GM21529 (cell line): Measurements from ENCODE around the gene FILIP1L.
"Not testable (repeated sequence)": the region's sequence is repeated elsewhere in the genome, so short reads cannot be mapped to it uniquely, and the experiment has no call there.

Experiments
- ATAC-seq: cut with Tn5 transposase; IDR thresholded peaks from one replicate; pipeline ENCODE4 v1.9.1; 2021; ENCODE audit not compliant: unreplicated experiment

The FILIP1L gene

DNA sequence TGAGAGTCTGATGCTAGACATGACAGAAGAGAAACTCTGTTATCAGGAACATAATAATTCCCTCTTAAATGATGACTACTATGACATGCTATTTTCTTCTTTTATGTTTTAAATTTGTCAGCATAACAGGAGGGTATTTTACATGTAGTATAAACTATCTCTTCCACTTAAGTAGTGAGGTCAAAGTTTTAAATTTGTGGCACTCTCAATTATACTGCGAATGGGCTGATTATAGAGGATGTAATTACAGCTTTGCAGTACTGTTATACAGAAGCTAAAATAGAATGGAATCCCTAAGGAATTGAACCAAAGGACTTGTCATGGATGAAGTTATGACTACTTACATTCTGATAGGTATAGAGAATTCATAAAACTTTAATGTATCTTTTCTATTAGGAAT, 262.3 kb downstream of the FILIP1L start:
- ATAC-seq, result no peak

GRCh38 chr3:99850608-99851007, 263.7 kb downstream of the FILIP1L start:
- ATAC-seq, result no peak

DNA sequence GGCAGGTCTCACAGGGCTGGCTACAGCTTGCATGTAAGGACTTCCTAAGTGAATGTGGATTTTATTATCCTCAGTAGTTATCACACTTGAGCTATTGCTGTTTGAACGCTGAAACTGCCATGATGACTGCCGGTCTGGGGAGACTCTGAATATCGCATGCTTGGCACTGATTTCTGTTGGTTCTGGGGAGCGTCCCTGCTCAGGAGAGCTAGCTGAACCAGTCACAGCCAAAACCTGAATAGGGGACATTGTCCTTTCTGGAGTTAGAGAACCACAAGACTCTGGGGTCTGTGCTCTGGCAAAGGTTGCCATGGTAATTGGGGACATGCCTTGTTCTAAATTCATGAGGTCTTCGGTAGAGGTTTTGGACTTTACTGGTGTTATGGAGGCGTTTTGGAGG, 265.9 kb downstream of the FILIP1L start:
- no peak for ATAC-seq

GRCh38 chr3:99846477-99847160, 267.7 kb downstream of the FILIP1L start:
- ATAC-seq, result no peak

DNA sequence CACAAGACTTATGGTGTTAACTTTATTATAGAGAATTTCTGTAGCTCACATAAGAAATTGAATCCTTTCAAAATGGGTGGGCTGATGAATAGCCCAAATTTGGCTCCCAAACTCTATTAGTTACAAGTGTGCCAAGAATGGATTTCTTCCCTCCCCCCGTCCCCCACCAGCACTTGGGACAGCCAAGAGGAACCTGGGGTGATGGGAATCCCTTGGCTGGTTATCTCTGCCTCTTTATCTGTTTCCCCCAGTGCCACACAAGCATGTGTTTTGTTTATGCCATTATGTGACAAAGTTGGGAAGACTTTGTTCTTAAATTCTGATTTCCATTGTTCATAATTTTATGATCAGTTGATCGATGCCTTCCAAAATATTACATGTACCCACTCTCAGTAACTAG, 268.3 kb downstream of the FILIP1L start:
- no peak for ATAC-seq

DNA sequence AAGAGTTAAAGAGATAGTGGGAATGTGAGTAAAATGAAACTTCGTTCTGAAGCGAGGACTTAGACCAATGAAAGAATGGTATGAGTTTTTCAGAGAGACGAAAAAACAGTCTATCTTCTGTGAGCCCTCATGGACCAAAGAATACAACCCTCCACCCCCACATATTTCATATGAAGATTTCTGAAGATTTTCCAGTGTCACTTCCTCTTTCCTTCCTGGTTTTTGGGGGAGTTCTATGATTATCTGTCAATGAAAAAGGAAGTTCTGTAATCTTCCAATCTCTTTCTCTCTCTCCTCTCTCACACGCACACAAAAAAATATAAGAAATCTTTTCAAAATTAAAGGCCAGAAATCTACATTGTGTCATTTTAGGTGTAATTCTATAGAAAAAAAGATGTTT, 269.0 kb downstream of the FILIP1L start:
- ATAC-seq, result no peak

- ATAC-seq, result no peak
Observed at GRCh38 chr3:99843590-99844258, 270.6 kb downstream of the FILIP1L start.

GRCh38 chr3:99842826-99843589, 271.3 kb downstream of the FILIP1L start:
- ATAC-seq, result no peak

- ATAC-seq, result not testable (repeated sequence)
Observed at GRCh38 chr3:99841949-99842348, 272.4 kb downstream of the FILIP1L start.

DNA sequence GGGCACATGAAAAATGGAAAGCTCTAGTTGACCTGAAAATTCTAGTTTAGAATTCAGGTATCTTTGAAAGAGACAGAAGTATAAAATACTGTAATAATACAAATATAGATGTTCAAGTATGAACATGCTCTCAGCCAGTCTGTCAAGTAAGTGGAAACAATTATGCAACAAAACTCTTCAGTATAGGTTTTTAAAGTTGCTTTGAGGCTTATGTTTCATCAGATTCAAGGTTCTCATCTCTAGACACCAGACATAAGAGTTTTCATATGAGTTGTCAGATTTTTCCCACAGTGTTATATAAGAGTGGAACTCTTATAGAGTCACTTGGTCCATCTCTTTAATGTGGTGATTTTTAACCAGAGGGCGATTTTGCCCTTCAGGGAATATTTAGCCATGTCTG, 274.7 kb downstream of the FILIP1L start:
- no peak for ATAC-seq

DNA sequence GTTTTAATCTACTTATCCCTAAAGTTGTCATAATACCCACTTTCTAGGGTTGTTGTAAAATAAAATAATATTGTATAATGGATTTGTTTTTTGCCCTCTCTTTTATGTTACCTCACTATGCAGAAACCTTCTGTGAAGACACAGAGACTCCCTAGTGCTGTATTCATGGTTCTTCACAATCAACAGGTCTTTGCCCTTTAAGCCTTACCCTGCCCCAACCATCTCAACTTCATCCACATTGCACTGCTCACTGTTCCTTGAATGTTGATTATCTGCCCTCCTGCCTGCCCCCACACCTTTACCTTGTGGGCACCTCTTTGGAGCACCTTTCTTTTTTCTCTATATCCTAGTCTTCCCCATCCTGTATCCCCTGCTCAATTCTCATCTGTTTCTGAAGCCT, 275.5 kb downstream of the FILIP1L start:
- no peak for ATAC-seq

DNA sequence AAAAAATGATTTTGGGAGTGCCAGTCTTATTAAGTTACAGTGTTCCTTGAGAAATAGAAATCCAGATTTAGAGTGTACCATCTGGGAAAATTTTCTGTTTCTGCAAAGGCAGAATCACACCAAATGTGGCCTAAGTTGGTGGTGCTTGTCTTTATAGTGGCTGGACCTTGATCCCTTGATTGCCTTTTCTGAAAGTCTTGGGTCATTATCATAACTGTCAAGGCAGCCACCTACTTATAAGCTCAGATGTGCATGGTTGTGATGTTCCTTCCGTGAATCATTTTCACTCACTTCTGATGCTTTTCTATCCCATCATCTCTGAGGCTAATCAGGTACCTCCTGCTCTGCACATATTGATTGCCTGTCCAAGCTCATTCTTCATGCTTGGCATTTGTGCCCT, 276.6 kb downstream of the FILIP1L start:
- no peak for ATAC-seq

- ATAC-seq, result no peak
Observed at GRCh38 chr3:99836681-99837080, 277.6 kb downstream of the FILIP1L start.

GRCh38 chr3:99834211-99834957, 279.9 kb downstream of the FILIP1L start:
- ATAC-seq, result no peak

DNA sequence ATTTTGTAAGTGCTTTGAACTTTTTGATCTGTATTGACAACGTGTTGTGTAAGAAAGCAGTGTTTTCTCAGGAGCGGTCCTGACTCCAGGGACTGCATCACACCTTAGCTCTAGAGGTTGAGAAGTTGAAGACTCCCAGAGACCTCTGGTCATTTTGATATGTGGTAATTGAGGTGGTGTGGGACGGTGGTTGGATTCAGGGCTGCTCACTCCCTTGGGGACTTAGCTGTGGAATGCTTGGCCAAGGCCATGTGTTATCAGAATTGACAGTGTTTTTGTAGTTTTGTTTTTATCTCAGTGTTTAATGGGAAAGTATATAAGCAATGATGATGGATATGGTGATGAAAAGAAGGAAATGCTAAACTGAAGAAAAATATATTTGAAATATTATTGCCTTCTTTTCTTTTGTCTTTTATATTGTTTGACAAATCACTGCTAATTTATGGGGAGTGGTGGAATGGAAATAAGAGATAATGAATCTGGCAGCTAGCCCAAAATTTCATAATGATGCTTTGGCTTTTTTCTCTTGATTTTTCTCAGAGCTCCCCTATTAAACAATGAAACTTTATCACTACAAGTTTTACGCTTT, 280.6 kb downstream of the FILIP1L start:
- ATAC-seq, result no peak

GRCh38 chr3:99829844-99830243, 284.5 kb downstream of the FILIP1L start:
- no peak for ATAC-seq

DNA sequence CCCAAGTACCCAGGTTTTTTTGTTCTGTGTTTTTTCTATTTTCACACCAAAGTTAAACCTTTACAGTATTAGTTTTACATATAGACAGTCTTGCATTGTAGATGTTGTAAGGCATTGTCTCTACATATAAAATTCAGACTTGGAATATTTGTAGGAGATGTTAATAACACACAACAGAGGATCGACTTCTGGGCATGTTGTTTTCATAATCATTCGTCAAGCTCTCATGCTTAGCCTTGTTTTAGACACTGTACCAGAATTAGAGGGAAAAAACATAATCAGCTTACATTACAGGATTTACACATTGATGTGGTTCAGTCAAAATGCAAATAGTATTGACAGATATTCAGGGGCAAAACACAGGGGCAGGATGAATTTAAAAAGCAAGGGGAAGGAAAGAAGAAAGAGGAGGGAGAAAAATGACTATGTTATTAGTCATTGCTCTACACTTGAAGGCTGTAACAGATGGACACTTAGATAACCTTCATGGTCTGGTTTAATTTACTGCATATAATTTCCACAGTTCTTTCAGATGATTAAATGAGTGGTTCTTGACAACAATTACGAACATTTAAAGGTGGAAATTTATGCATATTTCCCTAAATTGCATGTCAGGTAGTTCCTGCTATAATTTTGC, 289.2 kb downstream of the FILIP1L start:
- ATAC-seq, result no peak

- no peak for ATAC-seq
Observed at GRCh38 chr3:99823723-99824711, 290.3 kb downstream of the FILIP1L start.

DNA sequence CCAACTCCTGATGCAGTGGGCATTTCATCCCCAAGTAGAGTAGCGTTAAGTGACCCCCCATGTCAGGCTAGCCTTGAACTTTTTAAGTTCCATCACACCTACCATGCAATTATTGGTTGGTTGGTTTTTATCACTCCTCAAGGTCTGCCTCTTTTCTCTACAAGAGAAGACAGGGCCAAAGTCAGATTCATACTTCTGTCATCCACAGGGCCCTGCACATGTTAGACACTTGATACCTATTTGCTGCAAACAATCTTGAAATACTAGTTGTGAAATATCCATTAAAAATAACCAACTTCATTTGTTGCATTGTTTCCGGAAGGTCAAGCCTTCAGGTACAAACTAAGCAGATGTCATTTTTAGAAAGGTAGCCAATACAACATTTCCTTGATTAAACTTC, 295.5 kb downstream of the FILIP1L start:
- ATAC-seq, result no peak
